NB4 (cell line): ENCODE data around the gene CACTIN.

Experiments used
- MYC ChIP-seq: IDR thresholded peaks from 2 replicates; pipeline ENCODE4 v1.6.1; 2011; ENCODE audit warnings: low read depth, low read length
- POLR2A ChIP-seq: IDR thresholded peaks from 2 replicates; pipeline ENCODE4 v1.6.1; 2011; ENCODE audit warnings: mild to moderate bottlenecking; ENCODE audit not compliant: insufficient read length; ENCODE audit errors: extremely low read depth
- TF ChIP-seq, protein P1 (sequence below): IDR thresholded peaks from one replicate; pipeline ENCODE4 v1.5.1; 2012; ENCODE audit warnings: low read depth, low read length
- TF ChIP-seq, protein P2 (sequence below): IDR thresholded peaks from 2 replicates; pipeline ENCODE4 v1.6.1; 2011; ENCODE audit warnings: low read depth, low read length

DNA sequence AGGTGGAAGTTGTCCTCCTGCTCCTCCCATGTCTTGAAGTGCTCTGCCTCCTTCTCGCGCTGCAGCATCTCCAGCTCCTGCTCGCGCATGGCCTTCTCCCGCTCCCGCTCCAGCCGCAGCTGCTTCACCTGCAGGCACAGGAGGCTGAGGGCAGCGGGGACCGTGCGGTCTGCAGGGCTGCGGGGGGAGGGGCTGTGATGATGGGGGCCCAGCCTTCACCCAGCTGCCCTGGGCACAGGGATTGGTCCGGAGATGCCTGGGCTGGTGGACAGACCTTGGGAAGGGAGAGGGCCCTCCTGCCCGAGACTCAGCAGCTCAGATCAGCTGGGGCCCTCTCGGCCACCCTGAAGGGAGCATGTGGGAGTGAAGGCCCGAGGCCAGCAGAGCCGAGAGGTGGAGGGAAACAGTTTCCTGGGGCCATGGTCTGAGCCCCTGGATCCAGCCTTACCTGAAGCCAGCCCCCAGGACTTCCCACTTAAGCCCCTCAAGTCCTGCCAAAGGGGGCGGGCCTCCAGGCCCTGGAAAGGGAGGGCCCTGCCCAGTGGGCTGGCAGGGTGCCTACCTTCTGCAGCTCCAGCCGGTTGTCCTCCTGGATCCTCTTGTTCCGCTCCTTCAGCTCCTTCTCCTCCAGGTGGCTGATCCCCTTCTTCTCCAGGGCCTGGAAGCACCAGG, 6.3 kb downstream of the CACTIN start:
- TF ChIP-seq POLR2A (no peak), MYC (no peak)
- TF ChIP-seq, protein P1, sequence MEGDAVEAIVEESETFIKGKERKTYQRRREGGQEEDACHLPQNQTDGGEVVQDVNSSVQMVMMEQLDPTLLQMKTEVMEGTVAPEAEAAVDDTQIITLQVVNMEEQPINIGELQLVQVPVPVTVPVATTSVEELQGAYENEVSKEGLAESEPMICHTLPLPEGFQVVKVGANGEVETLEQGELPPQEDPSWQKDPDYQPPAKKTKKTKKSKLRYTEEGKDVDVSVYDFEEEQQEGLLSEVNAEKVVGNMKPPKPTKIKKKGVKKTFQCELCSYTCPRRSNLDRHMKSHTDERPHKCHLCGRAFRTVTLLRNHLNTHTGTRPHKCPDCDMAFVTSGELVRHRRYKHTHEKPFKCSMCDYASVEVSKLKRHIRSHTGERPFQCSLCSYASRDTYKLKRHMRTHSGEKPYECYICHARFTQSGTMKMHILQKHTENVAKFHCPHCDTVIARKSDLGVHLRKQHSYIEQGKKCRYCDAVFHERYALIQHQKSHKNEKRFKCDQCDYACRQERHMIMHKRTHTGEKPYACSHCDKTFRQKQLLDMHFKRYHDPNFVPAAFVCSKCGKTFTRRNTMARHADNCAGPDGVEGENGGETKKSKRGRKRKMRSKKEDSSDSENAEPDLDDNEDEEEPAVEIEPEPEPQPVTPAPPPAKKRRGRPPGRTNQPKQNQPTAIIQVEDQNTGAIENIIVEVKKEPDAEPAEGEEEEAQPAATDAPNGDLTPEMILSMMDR, result no peak
- TF ChIP-seq, protein P2, sequence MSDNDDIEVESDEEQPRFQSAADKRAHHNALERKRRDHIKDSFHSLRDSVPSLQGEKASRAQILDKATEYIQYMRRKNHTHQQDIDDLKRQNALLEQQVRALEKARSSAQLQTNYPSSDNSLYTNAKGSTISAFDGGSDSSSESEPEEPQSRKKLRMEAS, result no peak
